Panc1 (cell line): ENCODE data around the gene NPTXR.

Source experiments
- CTCF ChIP-seq: fragments of 450-650 bp; IDR thresholded peaks from 2 replicates; pipeline ENCODE4 v1.5.1; 2017; ENCODE audit warnings: mild to moderate bottlenecking
- POLR2AphosphoS5 ChIP-seq: IDR thresholded peaks from 2 replicates; pipeline ENCODE4 v1.6.1; 2012; ENCODE audit warnings: mild to moderate bottlenecking, low read depth, low read length, moderate library complexity
- REST ChIP-seq, 2 experiments: IDR thresholded peaks; 2 replicates each; pipeline ENCODE4 v1.6.1; 2011 to 2012; ENCODE audit warnings: low read depth in 2 of 2, control low read depth in 1 of 2, low read length in 1 of 2, mild to moderate bottlenecking in 1 of 2, moderate library complexity in 1 of 2; ENCODE audit not compliant: insufficient read depth in 1 of 2
- SIN3A ChIP-seq: IDR thresholded peaks from 2 replicates; pipeline ENCODE4 v1.6.1; 2012; ENCODE audit warnings: low read depth, mild to moderate bottlenecking, low read length, moderate library complexity, borderline replicate concordance; ENCODE audit not compliant: insufficient read depth

DNA sequence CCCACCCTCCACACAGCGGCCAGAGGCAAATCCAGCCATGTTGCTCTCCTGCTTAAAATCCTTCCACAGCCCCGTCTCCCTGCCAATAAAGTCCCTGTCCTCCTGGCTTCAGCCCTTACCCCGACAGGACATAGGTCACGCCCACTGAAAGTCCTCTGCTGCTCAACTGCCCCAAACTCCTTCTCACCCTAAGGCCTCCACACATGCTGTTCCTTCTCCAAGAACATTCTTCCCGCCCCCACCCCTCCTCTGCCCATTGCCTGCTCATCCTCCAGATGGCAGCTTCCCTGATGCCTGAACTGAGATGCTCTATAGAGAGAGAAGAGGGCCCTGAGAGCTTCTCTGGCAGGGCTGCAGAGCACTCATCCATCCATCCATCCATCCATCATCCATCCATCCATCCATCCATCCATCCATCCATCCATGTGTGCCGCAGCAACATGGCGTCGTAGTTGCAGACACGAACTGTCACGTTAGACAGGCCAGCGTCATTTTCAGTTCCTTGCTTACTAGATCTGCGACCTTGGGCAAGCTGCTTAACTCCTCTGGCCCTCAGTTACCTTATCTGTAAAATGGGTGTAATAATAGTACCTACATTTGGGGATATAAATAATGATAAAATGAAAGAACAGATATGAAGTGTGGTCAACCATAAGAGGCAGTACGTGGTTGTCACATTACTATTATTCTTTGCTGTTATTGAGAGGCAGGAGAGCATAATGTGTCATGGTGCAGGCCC is 9.4 kb downstream of the NPTXR start:
- TF ChIP-seq CTCF (no peak), POLR2AphosphoS5 (no peak), SIN3A (no peak), REST (IDR thresholded peaks at IDR 0.05; ENCODE audit: insufficient read depth in 1 of 2, low read depth in 2 of 2, low read length in 1 of 2) (no peak)
